AML-193 (cell line): ENCODE measurements around the gene MADD.
"Not testable (repeated sequence)": the region's sequence is repeated elsewhere in the genome, so short reads cannot be mapped to it uniquely, and the experiment has no call there.

ENCODE experiments used
- DNase-seq, 2 experiments: peaks; one replicate each; lab custom pipeline; 2025; lab: John Stamatoyannopoulos, UW

MADD gene

GRCh38 chr11:47274495-47275235 is 4.7 kb downstream of the MADD start:
- DNase-seq: no peak

- DNase-seq: no peak
Observed at GRCh38 chr11:47276923-47277322, 7.0 kb downstream of the MADD start.

- DNase-seq: no peak
Observed at GRCh38 chr11:47278058-47278457, 8.1 kb downstream of the MADD start.

- DNase-seq: no peak
Observed at GRCh38 chr11:47278769-47279168, 8.8 kb downstream of the MADD start.

GRCh38 chr11:47280099-47280498 is 10.2 kb downstream of the MADD start:
- no peak for DNase-seq

GRCh38 chr11:47280860-47281259 is 10.9 kb downstream of the MADD start:
- DNase-seq: no peak

GRCh38 chr11:47282462-47282861 is 12.5 kb downstream of the MADD start:
- DNase-seq: no peak

GRCh38 chr11:47284151-47284550 is 14.2 kb downstream of the MADD start:
- DNase-seq: no peak

GRCh38 chr11:47285969-47286770 is 16.2 kb downstream of the MADD start:
- no peak for DNase-seq

- no peak for DNase-seq
Observed at GRCh38 chr11:47288066-47288465, 18.1 kb downstream of the MADD start.

- DNase-seq: no peak
Observed at GRCh38 chr11:47289856-47290255, 19.9 kb downstream of the MADD start.

- no peak for DNase-seq
Observed at GRCh38 chr11:47295385-47295784, 25.5 kb downstream of the MADD start.

GRCh38 chr11:47296045-47296444 is 26.1 kb downstream of the MADD start:
- no peak for DNase-seq

GRCh38 chr11:47299078-47299477 is 29.1 kb downstream of the MADD start:
- no peak for DNase-seq

- DNase-seq: no peak
Observed at GRCh38 chr11:47302853-47303252, 32.9 kb downstream of the MADD start.

- no peak for DNase-seq
Observed at GRCh38 chr11:47305734-47306483, 36.0 kb downstream of the MADD start.

GRCh38 chr11:47306484-47306844 is 36.5 kb downstream of the MADD start:
- DNase-seq: no peak

- no peak for DNase-seq
Observed at GRCh38 chr11:47308050-47308823, 38.3 kb downstream of the MADD start.

GRCh38 chr11:47314992-47315391 is 45.1 kb downstream of the MADD start:
- DNase-seq: no peak

GRCh38 chr11:47316501-47316900 is 46.6 kb downstream of the MADD start:
- DNase-seq: not testable (repeated sequence)

GRCh38 chr11:47317064-47317828 is 47.3 kb downstream of the MADD start:
- no peak for DNase-seq
